SU-DHL-6 (cell line): ENCODE results near the gene RUNX2.

ENCODE experiments used
- EZH2phosphoT487 ChIP-seq: fragments of 200-600 bp; sonication (generic), shearing (Covaris generic); conservative IDR thresholded peaks from 2 replicates; pipeline ENCODE4 v1.6.1; 2018; ENCODE audit warnings: mild to moderate bottlenecking, antibody characterized with exemption, low read length, moderate library complexity, mixed read lengths
- TF ChIP-seq, protein P1 (sequence below): fragments of 200-600 bp; sonication (generic); IDR thresholded peaks from one replicate; pipeline ENCODE4 v1.5.1; 2017; ENCODE audit warnings: antibody characterized with exemption, mild to moderate bottlenecking, low read length, moderate library complexity; ENCODE audit not compliant: insufficient read depth, poor library complexity, severe bottlenecking

DNA sequence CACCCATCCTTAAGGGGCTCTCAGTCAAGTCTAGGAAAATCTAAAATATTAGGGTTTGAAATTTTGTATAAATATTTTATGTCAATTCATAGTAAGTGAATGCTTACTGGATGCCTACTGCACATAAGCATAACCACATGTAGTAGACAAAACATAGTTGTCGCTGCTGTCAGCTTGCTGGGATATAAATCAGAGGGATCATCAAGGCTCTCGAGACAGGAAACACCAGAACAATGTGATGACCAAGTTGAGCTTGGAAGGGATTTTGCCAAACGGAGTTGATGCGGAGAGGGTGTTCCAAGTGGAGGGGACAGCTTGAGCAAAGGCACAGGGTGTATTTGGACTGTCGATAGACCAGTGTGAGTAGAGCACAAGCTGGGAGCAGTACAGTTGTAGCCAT is 155.4 kb downstream of the RUNX2 start:
- TF ChIP-seq, protein P1, sequence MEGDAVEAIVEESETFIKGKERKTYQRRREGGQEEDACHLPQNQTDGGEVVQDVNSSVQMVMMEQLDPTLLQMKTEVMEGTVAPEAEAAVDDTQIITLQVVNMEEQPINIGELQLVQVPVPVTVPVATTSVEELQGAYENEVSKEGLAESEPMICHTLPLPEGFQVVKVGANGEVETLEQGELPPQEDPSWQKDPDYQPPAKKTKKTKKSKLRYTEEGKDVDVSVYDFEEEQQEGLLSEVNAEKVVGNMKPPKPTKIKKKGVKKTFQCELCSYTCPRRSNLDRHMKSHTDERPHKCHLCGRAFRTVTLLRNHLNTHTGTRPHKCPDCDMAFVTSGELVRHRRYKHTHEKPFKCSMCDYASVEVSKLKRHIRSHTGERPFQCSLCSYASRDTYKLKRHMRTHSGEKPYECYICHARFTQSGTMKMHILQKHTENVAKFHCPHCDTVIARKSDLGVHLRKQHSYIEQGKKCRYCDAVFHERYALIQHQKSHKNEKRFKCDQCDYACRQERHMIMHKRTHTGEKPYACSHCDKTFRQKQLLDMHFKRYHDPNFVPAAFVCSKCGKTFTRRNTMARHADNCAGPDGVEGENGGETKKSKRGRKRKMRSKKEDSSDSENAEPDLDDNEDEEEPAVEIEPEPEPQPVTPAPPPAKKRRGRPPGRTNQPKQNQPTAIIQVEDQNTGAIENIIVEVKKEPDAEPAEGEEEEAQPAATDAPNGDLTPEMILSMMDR = no peak
- no peak for TF ChIP-seq EZH2phosphoT487
